ENCODE measurements around the gene ATP6V1G3.

DNA sequence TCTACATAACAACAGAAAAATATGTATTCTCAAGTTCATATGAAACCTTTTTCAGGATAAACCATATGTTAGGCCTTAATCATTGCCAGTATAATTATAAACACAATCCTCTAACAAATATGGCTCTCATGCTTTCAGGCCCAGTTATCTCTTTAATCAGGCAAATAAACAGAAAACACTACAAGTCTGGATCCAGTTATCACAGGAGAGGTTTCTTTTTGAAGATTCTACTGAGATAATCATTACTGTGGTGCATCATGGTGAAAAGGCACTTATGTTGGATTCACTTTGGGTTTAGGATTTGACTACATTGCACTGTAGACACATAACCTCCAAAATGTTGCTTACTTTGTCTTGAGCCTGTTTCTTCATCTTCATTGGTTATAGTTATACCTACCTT is 8.4 kb upstream of the ATP6V1G3 start:
- TF ChIP-seq, protein P1, sequence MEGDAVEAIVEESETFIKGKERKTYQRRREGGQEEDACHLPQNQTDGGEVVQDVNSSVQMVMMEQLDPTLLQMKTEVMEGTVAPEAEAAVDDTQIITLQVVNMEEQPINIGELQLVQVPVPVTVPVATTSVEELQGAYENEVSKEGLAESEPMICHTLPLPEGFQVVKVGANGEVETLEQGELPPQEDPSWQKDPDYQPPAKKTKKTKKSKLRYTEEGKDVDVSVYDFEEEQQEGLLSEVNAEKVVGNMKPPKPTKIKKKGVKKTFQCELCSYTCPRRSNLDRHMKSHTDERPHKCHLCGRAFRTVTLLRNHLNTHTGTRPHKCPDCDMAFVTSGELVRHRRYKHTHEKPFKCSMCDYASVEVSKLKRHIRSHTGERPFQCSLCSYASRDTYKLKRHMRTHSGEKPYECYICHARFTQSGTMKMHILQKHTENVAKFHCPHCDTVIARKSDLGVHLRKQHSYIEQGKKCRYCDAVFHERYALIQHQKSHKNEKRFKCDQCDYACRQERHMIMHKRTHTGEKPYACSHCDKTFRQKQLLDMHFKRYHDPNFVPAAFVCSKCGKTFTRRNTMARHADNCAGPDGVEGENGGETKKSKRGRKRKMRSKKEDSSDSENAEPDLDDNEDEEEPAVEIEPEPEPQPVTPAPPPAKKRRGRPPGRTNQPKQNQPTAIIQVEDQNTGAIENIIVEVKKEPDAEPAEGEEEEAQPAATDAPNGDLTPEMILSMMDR (IDR thresholded peaks at IDR 0.05; ENCODE audit: insufficient read depth, low read depth, low read length), result no peak
- no peak for TF ChIP-seq EZH2 (IDR thresholded peaks at IDR 0.05; ENCODE audit: insufficient read depth, low read length)
